ENCODE measurements around the gene MAST1.
"Not testable (repeated sequence)": the region's sequence is repeated elsewhere in the genome, so short reads cannot be mapped to it uniquely, and the experiment has no call there.

- TF ChIP-seq CTCF, POLR2A (IDR thresholded peaks at IDR 0.05): not testable (repeated sequence)
Observed at GRCh38 chr19:12817810-12818209, 20.5 kb upstream of the MAST1 start.
